Adipocyte (in vitro differentiated cells): ENCODE results near the gene RPL3.
"Not testable (repeated sequence)": the region's sequence is repeated elsewhere in the genome, so short reads cannot be mapped to it uniquely, and the experiment has no call there.

Experiments
- DNase-seq: peaks from one replicate; pipeline ENCODE4 v3.0.0-alpha.2; 2015; ENCODE audit warnings: low read depth
- H3K27me3 ChIP-seq: replicated peaks from 2 replicates; pipeline ENCODE4 v1.7.0; 2013; ENCODE audit warnings: mild to moderate bottlenecking, low read length, moderate library complexity; ENCODE audit not compliant: control insufficient read depth, insufficient read depth
- H3K36me3 ChIP-seq: 2 replicates; pipeline ENCODE4 v1.7.0; 2013; ENCODE audit warnings: low read length, mild to moderate bottlenecking, moderate library complexity; ENCODE audit not compliant: control insufficient read depth, insufficient read depth, severe bottlenecking
- H3K4me1 ChIP-seq: 2 replicates; pipeline ENCODE4 v1.7.0; 2013; ENCODE audit warnings: mild to moderate bottlenecking, low read length, moderate library complexity; ENCODE audit not compliant: control insufficient read depth, insufficient read depth
- H3K4me3 ChIP-seq: 2 replicates; pipeline ENCODE4 v1.7.0; 2013; ENCODE audit warnings: mild to moderate bottlenecking, low read length, moderate library complexity
- H3K9ac ChIP-seq: 2 replicates; pipeline ENCODE4 v1.7.0; 2013; ENCODE audit warnings: mild to moderate bottlenecking, low read length, moderate library complexity
- H3K9me3 ChIP-seq: 2 replicates; pipeline ENCODE4 v1.7.0; 2013; ENCODE audit warnings: mild to moderate bottlenecking, low read length, moderate library complexity; ENCODE audit not compliant: control insufficient read depth

Gene RPL3

GRCh38 chr22:39360242-39360641, 40.8 kb upstream of the RPL3 start:
- no peaks in the 10 kb centered on the region for H3K27me3 ChIP-seq
- peaks cover 6% of the 10 kb centered on the region for H3K4me1 ChIP-seq
- H3K9me3 ChIP-seq, result no peaks in the 10 kb centered on the region
- no peak for DNase-seq
- no peak overlapping the region for H3K9ac ChIP-seq
- H3K36me3 ChIP-seq, result no peaks in the 10 kb centered on the region
- no peak overlapping the region for H3K4me3 ChIP-seq

DNA sequence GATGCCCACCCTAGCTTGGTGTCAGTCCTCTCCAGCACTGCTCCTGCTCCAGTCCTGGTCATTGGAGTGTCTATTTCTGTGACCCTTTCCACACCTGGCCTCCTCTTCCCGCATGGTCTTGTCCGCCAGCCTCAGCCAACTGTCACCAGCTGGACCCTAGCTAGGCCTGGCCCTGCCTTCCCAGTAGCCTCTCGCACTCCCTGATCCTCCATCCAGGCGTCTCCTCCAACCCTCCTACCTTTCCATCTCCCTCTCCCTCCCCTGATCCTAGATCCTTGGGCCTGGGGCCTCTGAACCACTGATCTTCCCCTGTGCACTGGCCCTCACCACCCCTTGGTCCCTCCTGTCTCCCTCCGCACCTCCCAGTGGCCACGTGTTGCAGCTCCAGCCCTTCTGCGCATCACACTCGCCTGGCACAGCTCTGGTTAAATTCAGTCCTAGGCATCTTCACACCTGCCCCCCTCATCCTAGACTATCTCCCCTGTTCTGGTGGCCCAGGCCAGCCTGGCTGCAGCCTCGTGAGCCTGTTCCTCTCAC, 40.3 kb upstream of the RPL3 start:
- Histone ChIP-seq H3K9ac (no peak overlapping the region), H3K4me1 (peaks cover 4% of the 10 kb centered on the region), H3K36me3 (no peaks in the 10 kb centered on the region), H3K9me3 (no peaks in the 10 kb centered on the region), H3K27me3 (no peaks in the 10 kb centered on the region), H3K4me3 (no peak overlapping the region)
- DNase-seq, result no peak

DNA sequence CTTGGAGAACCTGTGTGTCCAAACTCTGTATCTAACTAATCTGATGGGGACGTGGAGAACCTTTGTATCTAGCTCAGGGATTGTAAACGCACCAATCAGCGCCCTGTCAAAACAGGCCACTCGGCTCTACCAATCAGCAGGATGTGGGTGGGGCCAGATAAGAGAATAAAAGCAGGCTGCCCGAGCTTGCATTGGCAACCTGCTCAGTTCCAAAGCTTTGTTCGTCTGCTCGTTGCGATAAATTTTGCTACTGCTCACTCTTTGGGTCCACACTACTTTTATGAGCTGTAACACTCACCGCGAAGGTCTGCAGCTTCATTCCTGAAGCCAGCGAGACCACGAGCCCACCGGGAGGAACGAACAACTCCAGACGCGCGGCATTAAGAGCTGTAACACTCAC, 38.8 kb upstream of the RPL3 start:
- not testable (repeated sequence) for DNase-seq, H3K9me3 ChIP-seq, H3K4me1 ChIP-seq, H3K36me3 ChIP-seq, H3K27me3 ChIP-seq, H3K4me3 ChIP-seq, H3K9ac ChIP-seq

DNA sequence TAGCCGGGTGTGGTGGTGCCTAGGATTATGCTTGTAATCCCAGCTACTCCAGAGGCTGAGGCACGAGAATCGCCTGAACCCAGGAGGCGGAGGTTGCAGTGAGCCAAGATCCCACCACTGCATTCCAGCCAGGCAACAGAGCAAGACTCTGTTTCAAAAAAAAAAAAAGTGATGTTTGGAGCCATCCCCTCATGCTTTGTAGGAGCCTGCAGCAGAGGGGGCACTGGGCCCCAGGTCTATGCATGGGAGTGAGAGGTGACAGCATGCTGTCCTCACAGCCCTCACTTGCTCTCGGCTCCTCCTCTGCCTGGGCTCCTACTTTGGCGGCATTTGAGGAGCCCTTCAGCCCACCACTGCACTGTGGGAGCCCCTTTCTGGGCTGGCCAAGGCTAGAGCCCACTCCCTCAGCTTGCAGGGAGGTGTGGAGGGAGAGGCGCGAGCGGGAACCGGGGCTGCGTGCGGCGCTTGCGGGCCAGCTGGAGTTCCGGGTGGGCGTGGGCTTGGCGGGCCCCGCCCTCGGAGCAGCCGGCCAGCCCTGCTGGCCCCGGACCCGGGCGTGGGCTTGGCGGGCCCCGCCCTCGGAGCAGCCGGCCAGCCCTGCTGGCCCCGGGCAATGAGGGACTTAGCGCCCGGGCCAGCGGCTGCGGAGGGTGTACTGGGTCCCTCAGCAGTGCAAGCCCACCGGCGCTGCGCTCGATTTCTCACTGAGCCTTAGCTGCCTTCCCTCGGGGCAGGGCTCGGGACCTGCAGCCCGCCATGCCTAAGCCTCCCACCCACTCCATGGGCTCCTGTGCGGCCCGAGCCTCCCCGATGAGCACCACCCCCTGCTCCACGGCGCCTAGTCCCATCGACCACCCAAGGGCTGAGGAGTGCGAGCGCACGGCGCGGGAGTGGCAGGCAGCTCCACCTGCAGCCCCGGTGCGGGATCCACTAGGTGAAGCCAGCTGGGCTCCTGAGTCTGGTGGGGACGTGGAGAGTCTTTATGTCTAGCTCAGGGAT, 38.0 kb upstream of the RPL3 start:
- H3K9ac ChIP-seq, H3K4me1 ChIP-seq, H3K9me3 ChIP-seq, H3K27me3 ChIP-seq, H3K36me3 ChIP-seq, H3K4me3 ChIP-seq, DNase-seq: not testable (repeated sequence)

DNA sequence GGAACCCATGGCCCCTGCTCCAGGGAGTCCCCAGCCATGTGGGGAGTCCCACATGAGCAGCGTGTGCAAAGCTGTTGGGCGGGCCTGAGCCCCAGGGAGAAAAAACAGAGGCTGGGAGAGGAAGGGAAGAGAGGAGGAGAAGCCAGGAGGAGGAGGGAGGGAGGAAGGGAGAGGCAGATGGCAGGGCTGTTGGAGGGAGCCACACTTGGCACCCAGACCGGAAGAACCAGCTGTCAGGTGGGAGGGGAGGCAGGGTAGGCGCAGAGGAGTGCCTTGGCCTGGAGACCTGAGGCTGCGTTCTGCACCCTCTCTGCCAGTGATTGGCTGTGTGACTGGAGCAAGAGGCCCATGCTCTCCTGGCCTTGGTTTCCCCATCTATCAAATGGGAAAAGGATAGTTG, 37.0 kb upstream of the RPL3 start:
- Histone ChIP-seq H3K4me1 (peaks cover under 1% of the 10 kb centered on the region), H3K9ac (no peak overlapping the region), H3K4me3 (no peak overlapping the region), H3K9me3 (no peaks in the 10 kb centered on the region), H3K27me3 (no peaks in the 10 kb centered on the region), H3K36me3 (no peaks in the 10 kb centered on the region)
- no peak for DNase-seq

- not testable (repeated sequence) for H3K4me1 ChIP-seq, H3K4me3 ChIP-seq, H3K9ac ChIP-seq, H3K9me3 ChIP-seq, H3K36me3 ChIP-seq, H3K27me3 ChIP-seq, DNase-seq
Observed at GRCh38 chr22:39355805-39356204, 36.4 kb upstream of the RPL3 start.

GRCh38 chr22:39355080-39355479, 35.7 kb upstream of the RPL3 start:
- H3K27me3 ChIP-seq, result no peaks in the 10 kb centered on the region
- H3K4me3 ChIP-seq, result no peak overlapping the region
- H3K9ac ChIP-seq, result no peak overlapping the region
- H3K9me3 ChIP-seq, result no peaks in the 10 kb centered on the region
- H3K4me1 ChIP-seq, result peaks cover 6% of the 10 kb centered on the region
- no peaks in the 10 kb centered on the region for H3K36me3 ChIP-seq
- DNase-seq, result no peak

DNA sequence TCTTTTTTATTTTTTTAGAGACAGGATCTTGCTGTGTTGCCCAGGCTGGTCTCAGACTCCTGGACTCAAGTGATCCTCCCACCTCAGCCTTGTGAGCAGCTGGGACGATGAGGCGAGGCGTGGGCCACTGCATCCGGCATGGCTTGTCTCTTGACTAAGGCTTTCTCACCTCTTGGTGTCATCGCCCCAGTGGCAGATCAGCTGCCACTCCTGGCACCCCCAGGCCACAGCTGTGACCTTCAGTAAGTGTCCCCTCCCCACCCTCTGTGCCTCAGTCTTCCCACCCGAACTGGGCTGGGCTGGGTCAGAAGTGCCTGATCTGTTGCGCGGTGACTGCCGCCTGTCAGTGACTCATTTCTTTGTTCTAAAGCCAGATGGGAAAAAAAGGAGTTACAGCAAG, 33.9 kb upstream of the RPL3 start:
- no peaks in the 10 kb centered on the region for H3K27me3 ChIP-seq
- H3K4me3 ChIP-seq, result no peak overlapping the region
- H3K36me3 ChIP-seq, result no peaks in the 10 kb centered on the region
- no peaks in the 10 kb centered on the region for H3K9me3 ChIP-seq
- DNase-seq, result no peak
- no peak overlapping the region for H3K9ac ChIP-seq
- H3K4me1 ChIP-seq, result peaks cover 6% of the 10 kb centered on the region

DNA sequence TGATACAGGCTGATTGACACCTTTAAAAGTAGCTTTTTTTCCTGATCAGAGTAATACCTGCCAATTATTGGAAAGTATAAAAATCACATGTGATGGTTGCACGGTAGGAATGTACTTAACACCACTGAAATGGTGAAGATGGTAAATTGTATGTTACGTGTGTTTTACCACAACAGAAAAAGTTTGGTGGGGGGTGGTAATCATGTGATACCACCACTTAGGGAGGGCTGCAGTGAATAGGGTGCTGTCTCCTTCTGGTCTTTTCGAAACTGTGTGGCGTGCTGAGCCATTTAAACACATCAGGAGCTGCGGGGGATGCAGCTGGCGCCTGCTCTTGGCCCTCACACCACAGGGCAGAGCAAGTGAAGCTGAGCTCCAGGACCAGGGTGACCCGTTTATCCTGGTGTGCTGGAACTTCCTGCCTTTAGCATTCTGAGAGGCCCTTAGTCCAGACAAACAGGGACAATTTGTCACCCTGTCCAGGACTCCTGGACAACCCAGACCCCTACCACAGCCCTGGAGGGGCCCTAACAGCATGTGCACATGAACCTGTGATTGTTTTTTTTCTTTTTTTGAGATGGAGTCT, 33.0 kb upstream of the RPL3 start:
- Histone ChIP-seq H3K4me1 (peaks cover 6% of the 10 kb centered on the region), H3K36me3 (no peaks in the 10 kb centered on the region), H3K4me3 (no peak overlapping the region), H3K9ac (no peak overlapping the region), H3K27me3 (no peaks in the 10 kb centered on the region), H3K9me3 (no peaks in the 10 kb centered on the region)
- DNase-seq, result no peak

GRCh38 chr22:39351689-39352214, 32.3 kb upstream of the RPL3 start:
- H3K4me1 ChIP-seq, result peaks cover 6% of the 10 kb centered on the region
- peak; percentile 59 for DNase-seq
- H3K27me3 ChIP-seq, result no peaks in the 10 kb centered on the region
- H3K9me3 ChIP-seq, result no peaks in the 10 kb centered on the region
- H3K4me3 ChIP-seq, result no peak overlapping the region
- H3K9ac ChIP-seq, result no peak overlapping the region
- no peaks in the 10 kb centered on the region for H3K36me3 ChIP-seq
